Thyroid gland (tissue), 4 donors: ENCODE measurements around the gene IGFBP7. TPM values are rescaled to one million over a fixed set of nuclear protein-coding genes. Genes with fewer than 3 reads are reported as not detected.

Experiments
- DNase-seq, 2 donors: peaks; one replicate each; pipeline ENCODE4 v3.0.0-alpha.2; 2019
- H3K27ac ChIP-seq, 3 donors: fragments of 200-600 bp; sonication (generic); 1 replicate in 2 of 3; 2 replicates in 1 of 3; pipeline ENCODE4 v1.5.1; 2016 to 2019; ENCODE audit warnings: mild to moderate bottlenecking in 1 of 3, moderate library complexity in 1 of 3
- H3K27me3 ChIP-seq: fragments of 200-600 bp; sonication (generic); one replicate; pipeline ENCODE4 v1.5.1; 2019
- H3K36me3 ChIP-seq, 2 donors: fragments of 200-600 bp; sonication (generic); one replicate each; pipeline ENCODE4 v1.5.1; 2016 to 2019
- H3K4me1 ChIP-seq, 2 donors: fragments of 200-600 bp; sonication (generic); one replicate each; pipeline ENCODE4 v1.5.1; 2017 to 2019
- H3K4me3 ChIP-seq, 3 donors: fragments of 200-600 bp; sonication (generic); replicated peaks in 1 of 3; 1 replicate in 2 of 3; 2 replicates in 1 of 3; pipeline ENCODE4 v1.5.1; 2016; ENCODE audit warnings: mild to moderate bottlenecking in 1 of 3
- H3K9me3 ChIP-seq: fragments of 200-600 bp; sonication (generic); one replicate; pipeline ENCODE4 v1.5.1; 2017
- CTCF ChIP-seq, 6 experiments: fragments of 200-600 bp in 3 of 6; fragments of 450-650 bp in 3 of 6; sonication (generic) in 3 of 6; IDR thresholded peaks; one replicate each; pipeline ENCODE4 v1.5.1; 2016 to 2019; ENCODE audit warnings: antibody characterized with exemption in 6 of 6, mild to moderate bottlenecking in 2 of 6, inconsistent platforms in 1 of 6, moderate library complexity in 1 of 6
- POLR2A ChIP-seq, 2 donors: fragments of 450-650 bp; IDR thresholded peaks; one replicate each; pipeline ENCODE4 v1.6.1; 2017; ENCODE audit warnings: antibody characterized with exemption in 2 of 2, mild to moderate bottlenecking in 2 of 2, moderate library complexity in 1 of 2
- WGBS, 2 donors: methylation state at CpG; one replicate each; pipeline ENCODE4 v1.1.5; 2017; 5-methylcytosine and 5-hydroxymethylcytosine counted together
- intact Hi-C: fragments of 100-400 bp; cut with DNase I; formaldehyde crosslinking; loops from one replicate; pipeline ENCODE4 v1.15.1; 2023
- total RNA-seq, 4 donors: library from RNA; depleted of rRNA; stranded (reverse); fragments of >200 nt; gene quantifications; one replicate each; pipeline ENCODE4 v1.2.3, GENCODE V29; 2016

IGFBP7 gene
- total RNA-seq, 4 donors from 2014 or later = 660 to 2,581 (median 1,387) TPM

DNA sequence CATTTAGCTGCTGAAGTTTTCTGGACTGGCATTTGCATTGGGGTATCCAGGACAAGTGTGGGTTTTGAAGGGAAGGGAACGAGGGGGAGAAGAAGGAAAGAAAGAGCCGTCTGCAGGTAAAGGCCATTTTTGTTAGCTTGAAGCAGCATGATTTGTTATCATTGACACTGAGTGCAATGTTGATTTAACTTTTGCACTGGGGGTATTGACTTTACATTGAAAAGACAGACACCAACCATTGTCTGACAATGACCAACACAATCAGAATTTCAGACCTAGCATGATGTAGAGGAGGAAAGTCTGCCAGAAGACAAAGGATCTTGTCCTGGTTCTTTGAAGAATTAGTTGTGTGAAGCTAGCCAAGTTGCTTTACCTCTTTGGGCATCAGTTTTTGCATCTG, 39.6 kb upstream of the IGFBP7 start:
- H3K27ac ChIP-seq = no peak overlapping the region
- TF ChIP-seq CTCF (IDR thresholded peaks at IDR 0.05) (no peak), POLR2A (IDR thresholded peaks at IDR 0.05) (no peak)
- H3K9me3 ChIP-seq = no peaks in the 10 kb centered on the region
- H3K27me3 ChIP-seq = no peaks in the 10 kb centered on the region
- no peak for DNase-seq
- no peaks in the 10 kb centered on the region for H3K36me3 ChIP-seq
- intact Hi-C loops = loop anchor here (10.0 kb wide), 1 partner anchor 105 kb away; no protein-coding TSS in a partner anchor
- 41 to 62% methylated on average over 2 of the region's 2 CpGs for WGBS, 2 donors
- H3K4me1 ChIP-seq = no peaks in the 10 kb centered on the region
- no peak overlapping the region for H3K4me3 ChIP-seq

- TF ChIP-seq POLR2A (IDR thresholded peaks at IDR 0.05) = no peak
- no peak for TF ChIP-seq CTCF (IDR thresholded peaks at IDR 0.05)
- no peaks in the 10 kb centered on the region for H3K27me3 ChIP-seq
- no peak overlapping the region for H3K4me3 ChIP-seq
- no peak for DNase-seq
- no peak overlapping the region for H3K27ac ChIP-seq
- H3K36me3 ChIP-seq = no peaks in the 10 kb centered on the region
- 84 to 87% methylated on average over 1 of the region's 1 CpG for WGBS, 2 donors
- intact Hi-C loops = no loop called here
- H3K9me3 ChIP-seq = no peaks in the 10 kb centered on the region
- H3K4me1 ChIP-seq = no peaks in the 10 kb centered on the region
Observed at GRCh38 chr4:57148831-57149505, 38.8 kb upstream of the IGFBP7 start.

DNA sequence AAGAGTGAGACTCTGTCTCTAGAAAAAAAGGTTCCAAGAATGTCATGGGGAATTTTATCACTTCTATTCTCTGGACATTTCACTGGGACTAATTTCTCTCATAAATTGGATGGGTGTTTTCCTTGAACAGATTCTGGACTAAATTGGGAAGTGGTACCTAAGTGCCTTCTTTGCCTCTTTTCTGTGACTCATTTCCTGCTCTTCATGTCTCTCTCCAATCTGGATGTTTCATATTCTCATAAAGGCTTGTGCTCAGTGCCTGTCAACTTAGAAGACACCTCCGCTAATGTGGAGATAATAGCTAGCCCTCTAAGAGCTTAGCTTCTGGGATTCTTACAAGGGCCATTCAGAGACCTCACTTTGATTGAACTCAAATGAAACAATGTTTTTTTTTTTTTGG, 38.0 kb upstream of the IGFBP7 start:
- H3K27me3 ChIP-seq = no peaks in the 10 kb centered on the region
- no peaks in the 10 kb centered on the region for H3K9me3 ChIP-seq
- intact Hi-C loops = no loop called here
- H3K36me3 ChIP-seq = no peaks in the 10 kb centered on the region
- no peaks in the 10 kb centered on the region for H3K4me1 ChIP-seq
- H3K4me3 ChIP-seq = no peak overlapping the region
- 97 to 98% methylated on average over 1 of the region's 1 CpG for WGBS, 2 donors
- TF ChIP-seq CTCF (IDR thresholded peaks at IDR 0.05) = no peak
- no peak for TF ChIP-seq POLR2A (IDR thresholded peaks at IDR 0.05)
- DNase-seq = no peak
- no peak overlapping the region for H3K27ac ChIP-seq

DNA sequence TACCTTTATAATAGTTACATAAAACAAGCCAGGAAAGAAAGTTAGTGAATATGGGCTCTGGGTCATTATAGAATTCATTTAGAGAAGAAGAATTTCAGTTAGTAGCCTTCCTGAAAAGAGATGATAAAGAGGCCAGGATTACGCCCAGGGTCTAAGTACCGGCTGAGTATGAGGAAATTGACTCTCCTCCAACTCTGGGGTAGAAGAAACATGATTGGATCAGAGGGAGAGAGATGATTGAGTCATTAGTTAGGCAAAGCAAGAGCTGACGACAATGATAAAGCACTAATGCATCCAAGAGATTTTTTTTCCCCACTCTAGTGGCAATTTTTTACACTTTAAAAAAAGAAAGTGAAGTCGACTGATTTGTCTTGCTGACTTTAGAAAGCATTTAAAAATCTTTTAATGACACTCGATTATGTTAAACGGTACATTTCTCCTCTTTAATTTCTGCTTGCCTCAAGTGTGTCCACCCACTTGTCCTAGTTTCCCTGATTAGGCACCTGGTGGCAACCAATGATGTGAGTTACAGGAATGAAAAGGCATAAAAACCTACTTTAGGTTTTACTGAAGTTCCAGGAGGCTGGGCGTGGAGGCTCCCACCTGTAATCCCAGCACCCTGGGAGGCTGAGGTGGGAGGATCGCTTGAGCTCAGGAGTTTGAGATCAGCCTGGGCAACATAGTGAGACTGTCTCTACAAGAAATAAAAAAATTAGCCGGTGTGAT, 37.3 kb upstream of the IGFBP7 start:
- 79 to 80% methylated on average over 9 of the region's 9 CpGs for WGBS, 2 donors
- Histone ChIP-seq H3K27me3 (no peaks in the 10 kb centered on the region), H3K27ac (no peak overlapping the region), H3K36me3 (no peaks in the 10 kb centered on the region), H3K9me3 (no peaks in the 10 kb centered on the region), H3K4me3 (no peak overlapping the region), H3K4me1 (no peaks in the 10 kb centered on the region)
- DNase-seq = no peak
- no peak for TF ChIP-seq CTCF (IDR thresholded peaks at IDR 0.05)
- TF ChIP-seq POLR2A (IDR thresholded peaks at IDR 0.05) = no peak
- intact Hi-C loops = no loop called here

DNA sequence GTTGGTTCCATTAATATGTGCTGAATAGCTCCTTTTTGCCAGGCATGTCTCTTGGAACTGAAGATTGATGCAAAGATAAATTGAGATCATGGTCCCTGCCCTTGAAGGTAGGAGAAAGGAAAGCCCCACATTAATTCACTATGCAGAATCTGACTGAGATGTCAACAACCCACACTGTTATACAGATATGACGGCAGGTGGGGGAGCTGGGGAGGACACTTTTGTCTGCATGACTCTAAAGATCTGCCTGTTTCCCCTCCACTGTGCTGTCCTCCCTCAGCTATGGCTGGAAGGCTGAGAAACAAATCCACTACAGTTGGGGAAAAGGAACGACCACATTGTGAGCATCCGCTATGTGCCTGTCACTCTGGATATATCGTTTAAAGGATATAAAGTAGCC, 36.3 kb upstream of the IGFBP7 start:
- H3K4me1 ChIP-seq = no peaks in the 10 kb centered on the region
- WGBS, 2 donors = 90 to 95% methylated on average over 4 of the region's 4 CpGs
- H3K9me3 ChIP-seq = no peaks in the 10 kb centered on the region
- intact Hi-C loops = no loop called here
- TF ChIP-seq POLR2A (IDR thresholded peaks at IDR 0.05) (no peak), CTCF (IDR thresholded peaks at IDR 0.05) (no peak)
- H3K27ac ChIP-seq = no peak overlapping the region
- no peaks in the 10 kb centered on the region for H3K27me3 ChIP-seq
- no peak for DNase-seq
- H3K4me3 ChIP-seq = no peak overlapping the region
- no peaks in the 10 kb centered on the region for H3K36me3 ChIP-seq
